Fibroblast of lung (primary cell): ENCODE measurements around the gene STOX2.

ENCODE experiments used
- CTCF ChIP-seq, 2 donors: IDR thresholded peaks in 1 of 2; conservative IDR thresholded peaks in 1 of 2; 1 replicate in 1 of 2; 2 replicates in 1 of 2; pipeline ENCODE4 v1.5.1; 2011 to 2012; ENCODE audit warnings: low read length in 2 of 2, control low read depth in 1 of 2, inconsistent platforms in 1 of 2, low read depth in 1 of 2, mild to moderate bottlenecking in 1 of 2
- EZH2 ChIP-seq: IDR thresholded peaks from 2 replicates; pipeline ENCODE4 v1.5.1; 2012; ENCODE audit warnings: low read length, control low read depth, mild to moderate bottlenecking; ENCODE audit errors: missing control alignments

- TF ChIP-seq EZH2 (no peak), CTCF (conservative IDR thresholded peaks at IDR 0.05 in 1 of 2, IDR thresholded peaks at IDR 0.05 in 1 of 2; ENCODE audit: low read depth in 1 of 2, low read length in 2 of 2) (no peak)
These were observed 7.5 kb downstream of the STOX2 start for GRCh38 chr4:183912585-183912984.
